A673 (cell line): ENCODE results near the gene NRP2. TPM values are rescaled to one million over a fixed set of nuclear protein-coding genes. Genes with fewer than 3 reads are reported as not detected.

Experiments
- BruUV-seq: library from RNA; stranded (reverse); fragments of 400-500 nt; replicated peaks from 2 replicates; lab custom pipeline; 2021; lab: Mats Ljungman, UMichigan
- CTCF ChIA-PET: fragments of 300-600 bp; sonication (Branson Sonifier 250); formaldehyde crosslinking; loops from one replicate; lab custom pipeline; 2022; ENCODE audit warnings: antibody characterized with exemption; lab: Charles Lee
- POLR2A ChIA-PET: fragments of 300-600 bp; sonication (Branson Sonifier 250); formaldehyde crosslinking; loops from one replicate; lab custom pipeline; 2022; ENCODE audit warnings: antibody characterized with exemption; ENCODE audit not compliant: low non-redundant PET; lab: Charles Lee
- DNase-seq: peaks from one replicate; pipeline ENCODE4 v3.0.0-alpha.2; 2015; ENCODE audit warnings: low spot score
- H3K27ac ChIP-seq: fragments of 200-600 bp; sonication (generic); 2 replicates; pipeline ENCODE4 v1.5.1; 2016; ENCODE audit warnings: mixed run types, low read depth, mild to moderate bottlenecking, mixed read lengths, antibody characterized with exemption, low read length; ENCODE audit not compliant: poor library complexity, severe bottlenecking
- H3K27me3 ChIP-seq: fragments of 200-600 bp; sonication (generic); replicated peaks from 2 replicates; pipeline ENCODE4 v1.6.1; 2017; ENCODE audit warnings: mixed run types, low read depth, mild to moderate bottlenecking, mixed read lengths, antibody characterized with exemption, low read length; ENCODE audit not compliant: insufficient read depth, poor library complexity
- H3K36me3 ChIP-seq: fragments of 200-600 bp; sonication (generic); 2 replicates; pipeline ENCODE4 v1.6.1; 2016; ENCODE audit warnings: mixed run types, mild to moderate bottlenecking, mixed read lengths, antibody characterized with exemption, low read length; ENCODE audit not compliant: insufficient read depth, poor library complexity, severe bottlenecking
- H3K4me1 ChIP-seq: fragments of 200-600 bp; sonication (generic); 2 replicates; pipeline ENCODE4 v1.6.1; 2017; ENCODE audit warnings: mixed run types, mild to moderate bottlenecking, mixed read lengths, antibody characterized with exemption, low read length; ENCODE audit not compliant: insufficient read depth, poor library complexity, severe bottlenecking
- H3K4me3 ChIP-seq: fragments of 200-600 bp; sonication (generic); 2 replicates; pipeline ENCODE4 v1.5.1; 2016; ENCODE audit warnings: low read depth, mixed run types, mild to moderate bottlenecking, mixed read lengths, low read length; ENCODE audit not compliant: poor library complexity, severe bottlenecking
- H3K9me3 ChIP-seq: fragments of 200-600 bp; sonication (generic); 2 replicates; pipeline ENCODE4 v1.6.1; 2016; ENCODE audit warnings: mixed run types, low read depth, mild to moderate bottlenecking, mixed read lengths, antibody characterized with exemption, low read length; ENCODE audit not compliant: poor library complexity, severe bottlenecking
- CTCF ChIP-seq: fragments of 300-800, 200-600 bp; sonication (generic); conservative IDR thresholded peaks from 2 replicates; pipeline ENCODE4 v1.5.1; 2017; ENCODE audit warnings: low read depth, mild to moderate bottlenecking, antibody characterized with exemption, low read length, moderate library complexity, mixed read lengths
- EZH2 ChIP-seq: fragments of 200-600 bp; sonication (generic); IDR thresholded peaks from 2 replicates; pipeline ENCODE4 v1.6.1; 2017; ENCODE audit warnings: borderline replicate concordance, low read depth, mild to moderate bottlenecking, mixed read lengths, antibody characterized with exemption, low read length; ENCODE audit not compliant: poor library complexity, severe bottlenecking
- intact Hi-C: fragments of 100-400 bp; cut with micrococcal nuclease; formaldehyde crosslinking; loops from one replicate; pipeline ENCODE4 v1.10.0; 2022; ENCODE audit not compliant: unreplicated experiment
- total RNA-seq: library from RNA; stranded (reverse); gene quantifications from 2 replicates; pipeline ENCODE4 v1.2.3, GENCODE V29; 2021

The NRP2 gene
- total RNA-seq, 1 experiment from 2014 or later = 4.0 TPM

- intact Hi-C loops = no loop called here
- BruUV-seq = no TSS peak
- Histone ChIP-seq H3K36me3 (no peaks in the 10 kb centered on the region), H3K4me1 (no peaks in the 10 kb centered on the region), H3K27ac (no peak overlapping the region), H3K4me3 (no peak overlapping the region), H3K9me3 (no peaks in the 10 kb centered on the region), H3K27me3 (no peaks in the 10 kb centered on the region)
- TF ChIP-seq CTCF (no peak), EZH2 (no peak)
- CTCF ChIA-PET = no interaction called here
- POLR2A ChIA-PET = no interaction called here
- no peak for DNase-seq
These were observed 120.6 kb downstream of the NRP2 start for GRCh38 chr2:205802941-205803340.

- Histone ChIP-seq H3K27me3 (no peaks in the 10 kb centered on the region), H3K4me3 (no peak overlapping the region), H3K36me3 (no peaks in the 10 kb centered on the region), H3K27ac (no peak overlapping the region), H3K4me1 (no peaks in the 10 kb centered on the region), H3K9me3 (no peaks in the 10 kb centered on the region)
- POLR2A ChIA-PET = no interaction called here
- CTCF ChIA-PET = no interaction called here
- no TSS peak for BruUV-seq
- TF ChIP-seq EZH2 = no peak
- no peak for TF ChIP-seq CTCF
- intact Hi-C loops = no loop called here
- DNase-seq = no peak
These were observed 121.2 kb downstream of the NRP2 start for GRCh38 chr2:205803500-205803899.

GRCh38 chr2:205805136-205805535, 122.8 kb downstream of the NRP2 start:
- POLR2A ChIA-PET = no interaction called here
- intact Hi-C loops = no loop called here
- Histone ChIP-seq H3K9me3 (no peaks in the 10 kb centered on the region), H3K4me1 (no peaks in the 10 kb centered on the region), H3K36me3 (no peaks in the 10 kb centered on the region), H3K27me3 (no peaks in the 10 kb centered on the region), H3K27ac (no peak overlapping the region), H3K4me3 (no peak overlapping the region)
- CTCF ChIA-PET = no interaction called here
- DNase-seq = no peak
- no TSS peak for BruUV-seq
- TF ChIP-seq EZH2 (no peak), CTCF (no peak)
